ENCODE data around the gene DPH7.

The DPH7 gene

DNA sequence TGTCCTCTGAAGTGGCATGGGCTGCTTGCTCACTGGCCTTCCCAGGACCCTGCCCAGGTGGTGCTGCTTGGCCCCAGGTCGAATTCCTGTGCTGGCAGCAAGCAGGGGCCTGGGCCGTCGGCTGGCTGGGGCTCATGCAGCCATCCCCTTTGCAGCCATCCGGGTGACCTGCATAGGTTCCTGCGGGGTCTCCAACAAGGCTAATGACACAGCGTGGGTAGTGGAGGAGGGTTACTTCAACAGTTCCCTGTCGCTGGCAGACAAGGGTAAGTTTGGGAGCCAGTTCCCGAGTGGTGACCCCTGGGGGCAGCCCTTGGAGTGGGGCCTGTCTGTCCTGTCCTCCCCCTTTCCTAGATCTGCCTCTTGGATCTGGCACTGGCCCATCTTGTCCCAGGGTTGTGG lies 34.0 kb upstream of the DPH7 start:
- H3K79me2 ChIP-seq (ENCODE audit: insufficient read depth, low read length) = peaks cover 23% of the 10 kb centered on the region
- no peak overlapping the region for H3K4me3 ChIP-seq (ENCODE audit: low read depth in 1 of 2, low read length in 2 of 2)
- H3K27me3 ChIP-seq (ENCODE audit: insufficient read depth, low read length, poor library complexity) = no peaks in the 10 kb centered on the region
- H3K9ac ChIP-seq (ENCODE audit: low read depth, low read length) = no peak overlapping the region
- no peak for TF ChIP-seq EZH2 (IDR thresholded peaks at IDR 0.05; ENCODE audit: borderline replicate concordance, low read depth, low read length, severe bottlenecking)
- TF ChIP-seq CTCF (IDR thresholded peaks at IDR 0.05; ENCODE audit: borderline replicate concordance, extremely low read depth, low read length, poor library complexity, severe bottlenecking) = no peak
- H2AFZ ChIP-seq (ENCODE audit: low read depth, low read length) = no peak overlapping the region
- peaks cover 30% of the 10 kb centered on the region for H4K20me1 ChIP-seq (ENCODE audit: insufficient read depth, low read length)
- H3K36me3 ChIP-seq (ENCODE audit: insufficient read depth, low read length) = peaks cover 45% of the 10 kb centered on the region
- DNase-seq = no peak
- ATAC-seq (ENCODE audit: insufficient read depth, low read depth) = peak; percentile 10; the same call in 1 of the 3 replicates
- no peaks in the 10 kb centered on the region for H3K9me3 ChIP-seq (ENCODE audit: insufficient read depth, low read length, severe bottlenecking)
- no peak overlapping the region for H3K4me2 ChIP-seq (ENCODE audit: insufficient read depth, low read length)
- H3K27ac ChIP-seq (ENCODE audit: low read length) = no peak overlapping the region; the same call in 1 of the 2 replicates
- H3K4me1 ChIP-seq (ENCODE audit: insufficient read depth, low read length) = peaks cover 16% of the 10 kb centered on the region

DNA sequence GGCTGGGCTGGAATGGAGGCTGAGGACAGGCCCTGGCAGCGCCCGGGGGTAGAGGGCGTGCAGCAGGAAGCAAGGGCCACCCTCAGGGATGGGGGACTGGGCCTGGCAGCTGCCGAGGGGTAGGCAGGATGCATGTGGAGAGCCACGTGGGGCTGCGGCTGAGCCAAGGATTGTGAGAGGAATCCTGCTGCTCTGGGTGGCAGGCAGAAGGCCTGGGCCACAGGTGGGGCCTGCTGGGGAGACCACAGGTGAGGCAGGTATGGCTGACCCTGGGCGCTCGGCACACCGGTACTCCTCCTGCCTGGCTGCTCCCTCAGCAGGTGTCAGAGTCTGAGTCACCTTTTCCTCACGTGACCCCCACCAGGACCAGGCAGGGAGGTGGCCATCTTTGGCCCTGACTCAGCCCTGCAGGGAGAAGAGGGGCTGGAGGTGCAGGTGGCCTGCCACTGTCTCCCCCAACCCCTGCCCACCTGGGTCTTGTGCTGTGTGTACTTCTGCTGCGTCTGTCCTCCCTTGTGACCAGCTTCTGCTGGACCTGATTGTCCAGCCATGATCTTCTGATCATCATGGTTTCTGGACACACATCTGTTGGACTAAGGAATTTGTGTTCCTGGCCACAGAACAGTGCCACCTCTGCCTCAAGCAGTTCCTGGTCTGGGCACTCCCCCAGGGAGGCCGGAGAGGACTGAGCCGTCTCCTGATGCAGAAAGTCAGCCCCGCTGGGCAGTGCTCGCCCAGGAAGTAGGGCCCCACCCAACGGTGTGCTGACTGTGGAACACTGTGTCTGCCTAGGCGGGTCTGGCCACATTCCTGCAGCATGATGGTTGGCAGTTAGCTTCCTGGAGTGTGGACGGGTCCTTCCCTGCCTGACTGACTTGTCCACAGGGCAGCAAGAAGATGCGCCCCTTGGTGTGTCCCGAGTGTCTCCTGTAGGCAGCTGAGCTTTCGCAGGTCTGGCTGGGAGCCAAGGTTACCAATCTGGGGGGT lies 33.2 kb upstream of the DPH7 start:
- H3K4me1 ChIP-seq (ENCODE audit: insufficient read depth, low read length) = peaks cover 14% of the 10 kb centered on the region
- H2AFZ ChIP-seq (ENCODE audit: low read depth, low read length) = no peak overlapping the region
- no peak overlapping the region for H3K27ac ChIP-seq (ENCODE audit: low read length)
- H3K9me3 ChIP-seq (ENCODE audit: insufficient read depth, low read length, severe bottlenecking) = no peaks in the 10 kb centered on the region
- no peak for TF ChIP-seq CTCF (IDR thresholded peaks at IDR 0.05; ENCODE audit: borderline replicate concordance, extremely low read depth, low read length, poor library complexity, severe bottlenecking)
- no peak for TF ChIP-seq EZH2 (IDR thresholded peaks at IDR 0.05; ENCODE audit: borderline replicate concordance, low read depth, low read length, severe bottlenecking)
- no peak overlapping the region for H3K4me3 ChIP-seq (ENCODE audit: low read depth in 1 of 2, low read length in 2 of 2)
- H3K4me2 ChIP-seq (ENCODE audit: insufficient read depth, low read length) = no peak overlapping the region
- H3K9ac ChIP-seq (ENCODE audit: low read depth, low read length) = no peak overlapping the region
- ATAC-seq (ENCODE audit: insufficient read depth, low read depth) (peak; percentile 20), DNase-seq (no peak)
- peaks cover 23% of the 10 kb centered on the region for H3K79me2 ChIP-seq (ENCODE audit: insufficient read depth, low read length)
- H3K27me3 ChIP-seq (ENCODE audit: insufficient read depth, low read length, poor library complexity) = no peaks in the 10 kb centered on the region
- peaks cover 33% of the 10 kb centered on the region for H4K20me1 ChIP-seq (ENCODE audit: insufficient read depth, low read length)
- peaks cover 39% of the 10 kb centered on the region for H3K36me3 ChIP-seq (ENCODE audit: insufficient read depth, low read length)

GRCh38 chr9:137610944-137611343 lies 32.2 kb upstream of the DPH7 start:
- Histone ChIP-seq H3K4me2 (ENCODE audit: insufficient read depth, low read length) (no peak overlapping the region), H3K4me3 (ENCODE audit: low read depth in 1 of 2, low read length in 2 of 2) (no peak overlapping the region), H3K9me3 (ENCODE audit: insufficient read depth, low read length, severe bottlenecking) (no peaks in the 10 kb centered on the region), H3K27ac (ENCODE audit: low read length) (no peak overlapping the region), H3K4me1 (ENCODE audit: insufficient read depth, low read length) (peaks cover 16% of the 10 kb centered on the region), H3K9ac (ENCODE audit: low read depth, low read length) (no peak overlapping the region), H2AFZ (ENCODE audit: low read depth, low read length) (no peak overlapping the region), H3K36me3 (ENCODE audit: insufficient read depth, low read length) (peaks cover 31% of the 10 kb centered on the region), H4K20me1 (ENCODE audit: insufficient read depth, low read length) (peaks cover 35% of the 10 kb centered on the region), H3K79me2 (ENCODE audit: insufficient read depth, low read length) (peaks cover 25% of the 10 kb centered on the region), H3K27me3 (ENCODE audit: insufficient read depth, low read length, poor library complexity) (no peaks in the 10 kb centered on the region)
- DNase-seq (no peak), ATAC-seq (ENCODE audit: insufficient read depth, low read depth) (no peak)
- TF ChIP-seq CTCF (IDR thresholded peaks at IDR 0.05; ENCODE audit: borderline replicate concordance, extremely low read depth, low read length, poor library complexity, severe bottlenecking) = no peak

Data from DND-41 (cell line).